GM18909 (cell line): ENCODE data around the gene GP1BB.
"Not testable (repeated sequence)": the region's sequence is repeated elsewhere in the genome, so short reads cannot be mapped to it uniquely, and the experiment has no call there.

Experiments
- ATAC-seq: cut with Tn5 transposase; IDR thresholded peaks from one replicate; pipeline ENCODE4 v1.9.1; 2021; ENCODE audit warnings: mild to moderate bottlenecking; ENCODE audit not compliant: unreplicated experiment, poor library complexity

GP1BB gene

GRCh38 chr22:19723232-19723982 is at the start of gene GP1BB:
Gene GP1BB (plus strand): TSS chr22:19723539. CDS start chr22:19723570, 31 bp downstream.
- no peak for ATAC-seq

- ATAC-seq = no peak
Observed at GRCh38 chr22:19673660-19674059, 49.7 kb upstream of the GP1BB start.

- ATAC-seq = no peak
Observed at GRCh38 chr22:19674129-19674928, 49.0 kb upstream of the GP1BB start.

GRCh38 chr22:19674929-19675253 is 48.4 kb upstream of the GP1BB start:
- no peak for ATAC-seq

- ATAC-seq = no peak
Observed at GRCh38 chr22:19675428-19675827, 47.9 kb upstream of the GP1BB start.

GRCh38 chr22:19676437-19676836 is 46.9 kb upstream of the GP1BB start:
- not testable (repeated sequence) for ATAC-seq

- ATAC-seq = no peak
Observed at GRCh38 chr22:19678949-19679521, 44.3 kb upstream of the GP1BB start.

GRCh38 chr22:19679522-19680101 is 43.7 kb upstream of the GP1BB start:
- no peak for ATAC-seq

- ATAC-seq = no peak
Observed at GRCh38 chr22:19680287-19680881, 43.0 kb upstream of the GP1BB start.

GRCh38 chr22:19680911-19681862 is 42.2 kb upstream of the GP1BB start:
- ATAC-seq = no peak

GRCh38 chr22:19681863-19682245 is 41.5 kb upstream of the GP1BB start:
- ATAC-seq = no peak

GRCh38 chr22:19686946-19687345 is 36.4 kb upstream of the GP1BB start:
- no peak for ATAC-seq

- no peak for ATAC-seq
Observed at GRCh38 chr22:19687561-19688300, 35.6 kb upstream of the GP1BB start.

- no peak for ATAC-seq
Observed at GRCh38 chr22:19688301-19689290, 34.7 kb upstream of the GP1BB start.

GRCh38 chr22:19689408-19689807 is 33.9 kb upstream of the GP1BB start:
- no peak for ATAC-seq

GRCh38 chr22:19691007-19691720 is 32.2 kb upstream of the GP1BB start:
- no peak for ATAC-seq

GRCh38 chr22:19691721-19692341 is 31.5 kb upstream of the GP1BB start:
- no peak for ATAC-seq
